Measurements from ENCODE around the gene MT1B.

MT1B gene

DNA sequence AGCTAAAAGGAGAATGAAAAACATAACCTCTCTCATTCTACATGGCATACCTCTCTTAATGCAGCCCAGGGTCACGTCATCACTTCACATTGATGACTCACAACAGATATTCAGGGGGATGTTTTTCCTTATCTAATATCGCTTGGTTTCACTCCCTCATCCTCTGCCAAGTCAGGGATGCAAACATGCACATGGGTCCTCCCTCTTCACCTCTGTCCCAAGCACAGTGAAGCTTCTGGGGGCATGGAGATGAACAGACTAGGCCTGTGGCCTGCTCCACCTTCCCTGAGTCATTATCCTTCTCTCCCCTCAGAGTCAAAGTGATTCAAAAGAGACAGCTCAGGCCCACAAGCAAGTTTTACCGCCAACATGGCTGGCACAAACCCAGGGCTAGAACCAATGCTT is 45.6 kb upstream of the MT1B start:
- DNase-seq (ENCODE audit: low spot score) = no peak
- H3K27ac ChIP-seq (replicated peaks; ENCODE audit: low read length) = no peak overlapping the region
- no peak overlapping the region for H2BK5ac ChIP-seq (ENCODE audit: low read length)
- H2BK120ac ChIP-seq (ENCODE audit: low read depth, low read length) = no peak overlapping the region
- H3K18ac ChIP-seq (ENCODE audit: low read length) = no peak overlapping the region
- no peaks in the 10 kb centered on the region for H3K79me1 ChIP-seq (ENCODE audit: low read depth, low read length)
- H3K4ac ChIP-seq (ENCODE audit: low read length) = no peak overlapping the region
- no peak overlapping the region for H4K91ac ChIP-seq (ENCODE audit: low read depth, low read length, poor library complexity)
- peaks cover 16 to 22% of the 10 kb centered on the region in 2 donors for H3K4me1 ChIP-seq (ENCODE audit: control insufficient read depth in 2 of 2, insufficient read depth in 1 of 2, low read depth in 1 of 2, low read length in 2 of 2)
- no peak overlapping the region for H4K8ac ChIP-seq (ENCODE audit: low read depth, low read length)
- H3K4me3 ChIP-seq (ENCODE audit: low read length in 2 of 2) = no peak overlapping the region
- WGBS, 2 donors (ENCODE audit: extremely low coverage in 2 of 2, insufficient read length in 2 of 2, insufficient replicate concordance in 1 of 2) = no CpG with 5 or more reads among the region's 3 CpGs
- no peak overlapping the region for H2AFZ ChIP-seq (ENCODE audit: low read length)
- no peaks in the 10 kb centered on the region for H3K9me3 ChIP-seq (replicated peaks in 1 of 2; ENCODE audit: control insufficient read depth in 2 of 2, insufficient read depth in 1 of 2, low read depth in 1 of 2, low read length in 2 of 2)
- H3K27me3 ChIP-seq (ENCODE audit: control insufficient read depth in 3 of 3, insufficient read depth in 3 of 3, low read depth in 1 of 3, low read length in 3 of 3) = peaks cover 6 to 36% (median 32%) of the 10 kb centered on the region in 3 experiments
- no peak overlapping the region for H3K4me2 ChIP-seq (ENCODE audit: insufficient read depth, low read length, poor library complexity, severe bottlenecking)
- H2BK15ac ChIP-seq (ENCODE audit: low read length) = no peak overlapping the region
- no peak overlapping the region for H3K23ac ChIP-seq (ENCODE audit: low read depth, low read length, poor library complexity)
- H2AK5ac ChIP-seq (ENCODE audit: low read depth, low read length) = no peak overlapping the region
- H2BK12ac ChIP-seq (ENCODE audit: low read length) = no peak overlapping the region
- H3K36me3 ChIP-seq (replicated peaks in 1 of 2; ENCODE audit: control insufficient read depth in 2 of 2, insufficient read depth in 2 of 2, low read length in 2 of 2) = no peaks in the 10 kb centered on the region
- no peak overlapping the region for H3K14ac ChIP-seq (ENCODE audit: low read length)
- no peak overlapping the region for H3K9ac ChIP-seq (ENCODE audit: low read depth, low read length, poor library complexity)

DNA sequence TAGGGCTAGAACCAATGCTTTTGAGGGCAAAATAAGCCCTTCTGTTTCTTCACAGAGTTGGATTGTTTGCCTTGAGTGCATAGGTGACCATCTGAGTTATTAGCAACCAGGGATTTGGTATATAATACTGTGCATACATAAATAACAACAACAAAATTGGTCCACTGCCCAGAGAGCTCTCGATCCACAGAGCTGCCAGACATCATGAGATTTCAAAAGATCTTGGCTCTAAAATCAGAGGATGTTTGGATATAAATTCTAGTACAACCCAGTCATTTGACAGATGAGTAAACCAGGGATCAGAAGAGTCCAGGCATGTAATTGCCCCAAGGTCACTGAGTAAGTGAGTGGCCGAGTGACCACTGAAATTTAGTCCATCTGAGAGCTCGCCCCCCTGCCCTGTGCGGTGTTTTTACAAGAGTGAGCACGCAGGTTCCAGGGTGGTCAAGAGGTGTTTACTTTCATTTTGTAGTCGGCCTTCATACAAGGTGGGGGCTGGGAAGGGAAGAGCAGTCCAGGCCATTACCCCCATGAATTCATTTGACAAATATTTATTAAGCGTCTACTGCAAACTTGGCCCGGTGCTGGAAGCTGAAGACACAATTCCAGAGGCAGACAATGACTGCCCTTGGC is 45.1 kb upstream of the MT1B start:
- no peak overlapping the region for H4K91ac ChIP-seq (ENCODE audit: low read depth, low read length, poor library complexity)
- H3K4me3 ChIP-seq (ENCODE audit: low read length in 2 of 2) = no peak overlapping the region
- H3K27ac ChIP-seq (replicated peaks; ENCODE audit: low read length) = no peak overlapping the region
- H3K27me3 ChIP-seq (ENCODE audit: control insufficient read depth in 3 of 3, insufficient read depth in 3 of 3, low read depth in 1 of 3, low read length in 3 of 3) = peaks cover 6 to 37% (median 31%) of the 10 kb centered on the region in 3 experiments
- no peaks in the 10 kb centered on the region for H3K79me1 ChIP-seq (ENCODE audit: low read depth, low read length)
- no peak overlapping the region for H2AK5ac ChIP-seq (ENCODE audit: low read depth, low read length)
- H2AFZ ChIP-seq (ENCODE audit: low read length) = peak overlapping the region; percentile 25
- no CpG with 5 or more reads among the region's 8 CpGs for WGBS, 2 donors (ENCODE audit: extremely low coverage in 2 of 2, insufficient read length in 2 of 2, insufficient replicate concordance in 1 of 2)
- no peaks in the 10 kb centered on the region for H3K9me3 ChIP-seq (replicated peaks in 1 of 2; ENCODE audit: control insufficient read depth in 2 of 2, insufficient read depth in 1 of 2, low read depth in 1 of 2, low read length in 2 of 2)
- H3K14ac ChIP-seq (ENCODE audit: low read length) = no peak overlapping the region
- no peak overlapping the region for H2BK12ac ChIP-seq (ENCODE audit: low read length)
- no peak overlapping the region for H2BK15ac ChIP-seq (ENCODE audit: low read length)
- no peak overlapping the region for H4K8ac ChIP-seq (ENCODE audit: low read depth, low read length)
- DNase-seq (ENCODE audit: low spot score) = no peak
- H3K18ac ChIP-seq (ENCODE audit: low read length) = no peak overlapping the region
- H3K4me2 ChIP-seq (ENCODE audit: insufficient read depth, low read length, poor library complexity, severe bottlenecking) = no peak overlapping the region
- no peak overlapping the region for H3K9ac ChIP-seq (ENCODE audit: low read depth, low read length, poor library complexity)
- H2BK120ac ChIP-seq (ENCODE audit: low read depth, low read length) = no peak overlapping the region
- no peak overlapping the region for H3K23ac ChIP-seq (ENCODE audit: low read depth, low read length, poor library complexity)
- no peaks in the 10 kb centered on the region for H3K36me3 ChIP-seq (replicated peaks in 1 of 2; ENCODE audit: control insufficient read depth in 2 of 2, insufficient read depth in 2 of 2, low read length in 2 of 2)
- peaks cover 16 to 22% of the 10 kb centered on the region in 2 donors for H3K4me1 ChIP-seq (ENCODE audit: control insufficient read depth in 2 of 2, insufficient read depth in 1 of 2, low read depth in 1 of 2, low read length in 2 of 2)
- H2BK5ac ChIP-seq (ENCODE audit: low read length) = no peak overlapping the region
- H3K4ac ChIP-seq (ENCODE audit: low read length) = no peak overlapping the region

DNA sequence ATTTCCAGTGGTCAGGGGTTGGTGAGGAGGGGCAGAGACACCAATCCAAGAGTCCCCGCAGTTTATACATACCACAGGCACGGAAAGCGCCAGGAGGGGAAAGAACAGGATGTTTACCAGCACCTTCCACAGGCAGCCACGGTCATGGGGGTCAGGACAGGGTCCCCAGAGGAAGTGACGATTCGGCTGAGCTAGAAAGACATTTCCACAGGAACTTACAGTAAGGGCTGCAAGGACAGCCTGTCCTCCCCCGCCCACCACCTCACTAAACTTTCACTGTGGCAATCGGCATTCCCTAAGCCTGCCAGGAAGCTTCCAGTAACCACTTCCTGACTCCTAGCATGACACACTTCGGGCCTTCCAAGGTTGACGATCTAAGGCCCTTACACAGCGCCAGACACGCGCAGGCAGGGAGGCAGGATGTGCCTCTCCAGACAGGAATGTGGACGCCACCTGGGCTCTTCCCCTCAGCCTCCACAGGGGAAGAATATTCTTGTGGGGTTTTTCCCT is 44.5 kb upstream of the MT1B start:
- peak overlapping the region; percentile 25 for H2AFZ ChIP-seq (ENCODE audit: low read length)
- H2BK5ac ChIP-seq (ENCODE audit: low read length) = no peak overlapping the region
- no peak overlapping the region for H3K9ac ChIP-seq (ENCODE audit: low read depth, low read length, poor library complexity)
- no peak overlapping the region for H3K4ac ChIP-seq (ENCODE audit: low read length)
- no peak for DNase-seq (ENCODE audit: low spot score)
- H3K36me3 ChIP-seq (replicated peaks in 1 of 2; ENCODE audit: control insufficient read depth in 2 of 2, insufficient read depth in 2 of 2, low read length in 2 of 2) = no peaks in the 10 kb centered on the region
- H3K4me2 ChIP-seq (ENCODE audit: insufficient read depth, low read length, poor library complexity, severe bottlenecking) = no peak overlapping the region
- H3K9me3 ChIP-seq (replicated peaks in 1 of 2; ENCODE audit: control insufficient read depth in 2 of 2, insufficient read depth in 1 of 2, low read depth in 1 of 2, low read length in 2 of 2) = no peaks in the 10 kb centered on the region
- H3K14ac ChIP-seq (ENCODE audit: low read length) = no peak overlapping the region
- no peak overlapping the region for H2BK120ac ChIP-seq (ENCODE audit: low read depth, low read length)
- no peak overlapping the region for H3K4me3 ChIP-seq (ENCODE audit: low read length in 2 of 2)
- no peak overlapping the region for H3K27ac ChIP-seq (replicated peaks; ENCODE audit: low read length)
- WGBS, 2 donors (ENCODE audit: extremely low coverage in 2 of 2, insufficient read length in 2 of 2, insufficient replicate concordance in 1 of 2) = no CpG with 5 or more reads among the region's 14 CpGs
- no peak overlapping the region for H2AK5ac ChIP-seq (ENCODE audit: low read depth, low read length)
- peaks cover 16 to 22% of the 10 kb centered on the region in 2 donors for H3K4me1 ChIP-seq (ENCODE audit: control insufficient read depth in 2 of 2, insufficient read depth in 1 of 2, low read depth in 1 of 2, low read length in 2 of 2)
- no peak overlapping the region for H4K91ac ChIP-seq (ENCODE audit: low read depth, low read length, poor library complexity)
- peaks cover 6 to 39% (median 25%) of the 10 kb centered on the region in 3 experiments for H3K27me3 ChIP-seq (ENCODE audit: control insufficient read depth in 3 of 3, insufficient read depth in 3 of 3, low read depth in 1 of 3, low read length in 3 of 3)
- no peak overlapping the region for H3K23ac ChIP-seq (ENCODE audit: low read depth, low read length, poor library complexity)
- no peak overlapping the region for H3K18ac ChIP-seq (ENCODE audit: low read length)
- H3K79me1 ChIP-seq (ENCODE audit: low read depth, low read length) = no peaks in the 10 kb centered on the region
- H2BK12ac ChIP-seq (ENCODE audit: low read length) = no peak overlapping the region
- H2BK15ac ChIP-seq (ENCODE audit: low read length) = no peak overlapping the region
- H4K8ac ChIP-seq (ENCODE audit: low read depth, low read length) = no peak overlapping the region

DNA sequence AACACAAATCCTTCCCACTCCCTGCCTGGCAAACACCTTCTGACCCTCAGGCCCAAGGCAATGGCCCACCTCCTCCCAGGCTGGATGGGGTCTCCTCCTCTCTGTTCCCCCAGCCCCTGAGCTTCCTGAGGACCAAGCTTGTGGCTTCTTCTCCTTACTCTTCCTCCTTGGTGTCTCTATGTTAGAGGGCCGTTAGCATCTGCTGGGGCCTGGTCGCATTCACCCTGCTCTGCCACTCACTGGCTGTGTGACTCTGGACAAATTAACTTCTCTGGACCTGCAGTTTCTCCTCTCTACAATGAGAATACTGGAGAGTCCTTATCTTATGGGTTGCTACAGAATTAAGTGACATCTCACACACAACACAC is 44.0 kb upstream of the MT1B start:
- Histone ChIP-seq H3K4me2 (ENCODE audit: insufficient read depth, low read length, poor library complexity, severe bottlenecking) (no peak overlapping the region), H3K9me3 (replicated peaks in 1 of 2; ENCODE audit: control insufficient read depth in 2 of 2, insufficient read depth in 1 of 2, low read depth in 1 of 2, low read length in 2 of 2) (no peaks in the 10 kb centered on the region), H2BK15ac (ENCODE audit: low read length) (no peak overlapping the region), H3K36me3 (replicated peaks in 1 of 2; ENCODE audit: control insufficient read depth in 2 of 2, insufficient read depth in 2 of 2, low read length in 2 of 2) (no peaks in the 10 kb centered on the region), H4K91ac (ENCODE audit: low read depth, low read length, poor library complexity) (no peak overlapping the region), H3K23ac (ENCODE audit: low read depth, low read length, poor library complexity) (no peak overlapping the region), H3K79me1 (ENCODE audit: low read depth, low read length) (no peaks in the 10 kb centered on the region), H2AK5ac (ENCODE audit: low read depth, low read length) (no peak overlapping the region), H4K8ac (ENCODE audit: low read depth, low read length) (no peak overlapping the region), H2BK5ac (ENCODE audit: low read length) (no peak overlapping the region), H3K4me3 (ENCODE audit: low read length in 2 of 2) (no peak overlapping the region), H3K27ac (replicated peaks; ENCODE audit: low read length) (no peak overlapping the region), H2BK120ac (ENCODE audit: low read depth, low read length) (no peak overlapping the region), H3K9ac (ENCODE audit: low read depth, low read length, poor library complexity) (no peak overlapping the region), H3K4me1 (ENCODE audit: control insufficient read depth in 2 of 2, insufficient read depth in 1 of 2, low read depth in 1 of 2, low read length in 2 of 2) (peaks cover 16 to 22% of the 10 kb centered on the region in 2 donors), H3K27me3 (ENCODE audit: control insufficient read depth in 3 of 3, insufficient read depth in 3 of 3, low read depth in 1 of 3, low read length in 3 of 3) (peaks cover 6 to 39% (median 23%) of the 10 kb centered on the region in 3 experiments), H3K14ac (ENCODE audit: low read length) (no peak overlapping the region), H2BK12ac (ENCODE audit: low read length) (no peak overlapping the region), H3K18ac (ENCODE audit: low read length) (no peak overlapping the region), H2AFZ (ENCODE audit: low read length) (peak overlapping the region; percentile 81), H3K4ac (ENCODE audit: low read length) (no peak overlapping the region)
- DNase-seq (ENCODE audit: low spot score) = no peak
- WGBS, 2 donors (ENCODE audit: extremely low coverage in 2 of 2, insufficient read length in 2 of 2, insufficient replicate concordance in 1 of 2) = no CpG with 5 or more reads among the region's 2 CpGs
